SK-N-SH (cell line): ENCODE measurements around the gene SLC12A3. TPM values are rescaled to one million over a fixed set of nuclear protein-coding genes. Genes with fewer than 3 reads are reported as not detected.

Experiments used
- CTCF ChIA-PET: fragments of 300-600, 350-600 bp; formaldehyde crosslinking; extraction: SDS; loops from one replicate; lab custom pipeline; 2021; lab: Yijun Ruan, JAX
- POLR2A ChIA-PET: fragments of 350-600 bp; sonication (Branson Sonifier 250); formaldehyde crosslinking; extraction: SDS; loops from one replicate; lab custom pipeline; 2020; ENCODE audit warnings: antibody characterized with exemption, inconsistent platforms; lab: Yijun Ruan, JAX
- DNase-seq: peaks from one replicate; pipeline ENCODE4 v3.0.0; 2012
- H2AFZ ChIP-seq: fragments of 200-600 bp; sonication (generic); 2 replicates; pipeline ENCODE4 v1.8.1; 2016; ENCODE audit warnings: antibody characterized with exemption, mild to moderate bottlenecking, low read depth
- H3F3A ChIP-seq: fragments of 200-600 bp; sonication (generic); replicated peaks from 2 replicates; pipeline ENCODE3; 2016; ENCODE audit warnings: antibody characterized with exemption, mild to moderate bottlenecking; ENCODE audit not compliant: insufficient read depth
- H3K27ac ChIP-seq, 2 experiments: fragments of 200-500 bp in 1 of 2; fragments of 200-600 bp in 1 of 2; sonication (Bioruptor generic) in 1 of 2; sonication (generic), shearing (Covaris generic) in 1 of 2; 2 replicates each; pipeline versions ENCODE4 v1.5.1 to v1.6.1; 2014 to 2016; ENCODE audit warnings: low read depth in 2 of 2, inconsistent platforms in 1 of 2, low read length in 1 of 2, mild to moderate bottlenecking in 1 of 2, mixed read lengths in 1 of 2
- H3K27me3 ChIP-seq: fragments of 200-600 bp; sonication (generic), shearing (Covaris generic); 2 replicates; pipeline ENCODE4 v1.6.1; 2016; ENCODE audit warnings: mixed run types; ENCODE audit not compliant: insufficient read depth
- H3K36me3 ChIP-seq, 2 experiments: fragments of 200-500 bp in 1 of 2; fragments of 200-600 bp in 1 of 2; sonication (Bioruptor generic) in 1 of 2; sonication (generic) in 1 of 2; replicated peaks in 1 of 2; 2 replicates each; pipeline versions ENCODE3 to v1.5.1; 2014 to 2016; ENCODE audit warnings: low read length in 1 of 2, mild to moderate bottlenecking in 1 of 2; ENCODE audit not compliant: insufficient read depth in 2 of 2, control insufficient read depth in 1 of 2
- H3K4me1 ChIP-seq, 2 experiments: fragments of 200-500 bp in 1 of 2; fragments of 200-600 bp in 1 of 2; sonication (Bioruptor generic) in 1 of 2; sonication (generic), shearing (Covaris generic) in 1 of 2; 2 replicates each; pipeline versions ENCODE4 v1.5.1 to v1.6.1; 2014 to 2016; ENCODE audit warnings: low read depth in 1 of 2, low read length in 1 of 2, mixed run types in 1 of 2; ENCODE audit not compliant: insufficient read depth in 2 of 2, control insufficient read depth in 1 of 2
- H3K4me2 ChIP-seq: fragments of 200-600 bp; sonication (generic), shearing (Covaris generic); 2 replicates; pipeline ENCODE4 v1.6.1; 2017; ENCODE audit warnings: mixed run types
- H3K4me3 ChIP-seq, 2 experiments: fragments of 200-500 bp in 1 of 2; fragments of 200-600 bp in 1 of 2; sonication (Bioruptor generic) in 1 of 2; sonication (generic), shearing (Covaris generic) in 1 of 2; 2 replicates each; pipeline versions ENCODE4 v1.5.1 to v1.8.1; 2014 to 2016; ENCODE audit warnings: low read depth in 2 of 2, inconsistent platforms in 1 of 2, low read length in 1 of 2, mild to moderate bottlenecking in 1 of 2, mixed read lengths in 1 of 2, moderate library complexity in 1 of 2
- H3K79me2 ChIP-seq: fragments of 200-600 bp; sonication (generic); 2 replicates; pipeline ENCODE4 v1.8.1; 2017; ENCODE audit warnings: mild to moderate bottlenecking; ENCODE audit not compliant: insufficient read depth
- H3K9ac ChIP-seq: fragments of 200-600 bp; sonication (generic); 2 replicates; pipeline ENCODE4 v1.6.1; 2017; ENCODE audit warnings: mixed run types
- H3K9me2 ChIP-seq: fragments of 200-600 bp; sonication (generic); 2 replicates; pipeline ENCODE4 v1.6.1; 2017; ENCODE audit warnings: mixed run types
- H3K9me3 ChIP-seq: fragments of 200-600 bp; sonication (generic); 2 replicates; pipeline ENCODE4 v1.6.1; 2017; ENCODE audit warnings: mixed run types, mild to moderate bottlenecking, moderate library complexity
- H4K20me1 ChIP-seq: fragments of 200-600 bp; sonication (generic); 2 replicates; pipeline ENCODE4 v1.6.1; 2017; ENCODE audit warnings: mild to moderate bottlenecking, mixed run types; ENCODE audit not compliant: insufficient read depth
- EZH2phosphoT487 ChIP-seq: fragments of 200-600 bp; sonication (generic); IDR thresholded peaks from 2 replicates; pipeline ENCODE4 v1.6.1; 2017; ENCODE audit warnings: low read depth, mixed run types, mild to moderate bottlenecking, antibody characterized with exemption, moderate library complexity, borderline replicate concordance
- FOXM1 ChIP-seq: IDR thresholded peaks from 2 replicates; pipeline ENCODE4 v1.4.0; 2012; ENCODE audit warnings: low read depth, mild to moderate bottlenecking
- GABPA ChIP-seq: IDR thresholded peaks from 2 replicates; pipeline ENCODE4 v1.4.0; 2012; ENCODE audit warnings: low read depth, mild to moderate bottlenecking
- GATA2 ChIP-seq: sonication (generic); formaldehyde crosslinking; IDR thresholded peaks from 2 replicates; pipeline ENCODE4 v1.5.0; 2020; ENCODE audit warnings: mild to moderate bottlenecking, missing genetic modification reagents
- JUND ChIP-seq: IDR thresholded peaks from 2 replicates; pipeline ENCODE4 v1.4.0; 2012
- MXI1 ChIP-seq: IDR thresholded peaks from 2 replicates; pipeline ENCODE4 v1.6.1; 2012; ENCODE audit warnings: mild to moderate bottlenecking, low read depth, low read length, improper control_type of control experiment
- NFIC ChIP-seq: IDR thresholded peaks from 2 replicates; pipeline ENCODE4 v1.4.0; 2012; ENCODE audit warnings: borderline replicate concordance
- NRF1 ChIP-seq: IDR thresholded peaks from 2 replicates; pipeline ENCODE4 v1.6.1; 2012; ENCODE audit warnings: low read depth, mild to moderate bottlenecking, low read length
- POLR2AphosphoS5 ChIP-seq: IDR thresholded peaks from 2 replicates; pipeline ENCODE4 v1.6.1; 2012; ENCODE audit warnings: low read depth, low read length
- RAD21 ChIP-seq: IDR thresholded peaks from 2 replicates; pipeline ENCODE4 v1.6.1; 2012; ENCODE audit warnings: mild to moderate bottlenecking, low read length
- RCOR1 ChIP-seq: fragments of 150-350 bp; IDR thresholded peaks from 2 replicates; pipeline ENCODE4 v1.6.1; 2017; ENCODE audit warnings: antibody characterized with exemption, low read length
- RFX5 ChIP-seq: IDR thresholded peaks from 2 replicates; pipeline ENCODE4 v1.6.1; 2012; ENCODE audit warnings: mild to moderate bottlenecking, improper control_type of control experiment, low read length
- SIN3A ChIP-seq: IDR thresholded peaks from 2 replicates; pipeline ENCODE4 v1.6.1; 2012; ENCODE audit warnings: low read depth, mild to moderate bottlenecking, low read length, moderate library complexity, borderline replicate concordance
- SMC3 ChIP-seq: IDR thresholded peaks from 2 replicates; pipeline ENCODE4 v1.6.1; 2012; ENCODE audit warnings: low read depth, low read length, improper control_type of control experiment
- TAF1 ChIP-seq: IDR thresholded peaks from 2 replicates; pipeline ENCODE4 v1.6.1; 2012; ENCODE audit warnings: low read depth, mild to moderate bottlenecking, low read length, moderate library complexity, borderline replicate concordance
- TCF12 ChIP-seq: IDR thresholded peaks from 2 replicates; pipeline ENCODE4 v1.4.0; 2012
- WGBS: methylation state at CpG from one replicate; pipeline ENCODE4 v1.1.6; 2017; ENCODE audit warnings: low lambda C conversion rate; 5-methylcytosine and 5-hydroxymethylcytosine counted together
- polyA plus RNA-seq, 3 experiments: library from polyadenylated mRNA; depleted of rRNA; stranded (reverse); fragments of >200 nt; gene quantifications; 2 replicates each; pipeline ENCODE4 v1.2.3, GENCODE V29; 2012
- TF ChIP-seq, protein P1 (sequence below): IDR thresholded peaks from 2 replicates; pipeline ENCODE4 v1.4.0; 2012; ENCODE audit warnings: low read depth

Gene SLC12A3
- polyA plus RNA-seq, 1 of the 3 experiments (the other 2 are of a cell fraction), result not detected

DNA sequence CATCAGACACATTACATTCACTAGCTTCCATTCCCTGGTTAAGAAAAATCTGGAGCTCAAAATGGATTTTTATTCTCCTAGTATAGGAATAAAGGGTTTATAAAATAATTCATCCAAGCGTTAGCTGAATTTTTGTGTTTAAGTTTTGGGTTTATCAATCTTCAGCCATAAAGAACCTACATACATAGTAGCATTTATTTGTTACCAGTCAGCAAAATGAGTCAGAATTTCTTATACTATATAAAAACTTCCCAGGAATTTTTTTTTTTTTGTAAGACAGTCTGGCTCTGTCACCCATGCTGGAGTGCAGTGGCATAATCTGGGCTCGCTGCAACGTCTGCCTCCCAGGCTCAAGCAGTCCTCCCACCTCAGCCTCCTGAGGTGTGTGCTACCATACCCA, 40.2 kb upstream of the SLC12A3 start:
- Histone ChIP-seq H3F3A (no peaks in the 10 kb centered on the region), H3K9me2 (no peaks in the 10 kb centered on the region), H4K20me1 (no peaks in the 10 kb centered on the region), H3K36me3 (peaks cover 30 to 35% of the 10 kb centered on the region in 2 experiments), H3K4me1 (peaks cover 0 to 7% of the 10 kb centered on the region in 2 experiments; a peak in 1 of 4 replicates), H3K4me2 (no peak overlapping the region), H3K27me3 (no peaks in the 10 kb centered on the region)
- ChIA-PET POLR2A (no interaction called here), CTCF (interaction anchor here (0.9 to 1.0 kb wide), 2 partner anchors 10 to 22 kb away, joined by 3 read pairs; no protein-coding TSS in a partner anchor)
- TF ChIP-seq NRF1, result no peak
- TF ChIP-seq RFX5, result no peak
- TF ChIP-seq RCOR1, result no peak
- TF ChIP-seq RAD21, result no peak
- no peak for TF ChIP-seq NFIC
- TF ChIP-seq TCF12, result no peak
- TF ChIP-seq, all 33 proteins: peak for 0
- Histone ChIP-seq H3K79me2 (no peaks in the 10 kb centered on the region), H3K9me3 (no peaks in the 10 kb centered on the region), H3K9ac (no peak overlapping the region), H3K4me3 (no peak overlapping the region), H3K27ac (no peak overlapping the region), H2AFZ (no peak overlapping the region)
- no peak for DNase-seq
- WGBS, result 92% methylated on average over 3 of the region's 3 CpGs

DNA sequence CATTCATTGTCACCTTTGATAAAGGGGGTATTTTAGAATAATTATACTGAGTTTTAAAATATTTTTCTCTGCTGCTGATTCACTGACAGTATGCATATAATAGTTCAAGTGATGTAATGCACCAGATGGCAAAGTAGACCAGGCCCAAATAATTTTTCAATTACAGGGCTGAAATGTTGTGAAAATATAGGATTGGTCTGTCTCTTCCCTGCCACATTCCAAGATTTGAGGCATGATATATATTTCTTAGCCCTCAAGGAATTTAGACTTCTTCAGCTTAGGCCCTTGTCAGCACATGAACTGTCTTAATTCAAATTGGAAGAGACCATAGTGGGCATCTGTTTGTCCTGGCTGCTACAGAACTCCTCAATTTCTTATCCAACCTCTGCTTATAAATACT, 39.2 kb upstream of the SLC12A3 start:
- no peak overlapping the region for H2AFZ ChIP-seq
- H3K36me3 ChIP-seq, result peaks cover 33 to 37% of the 10 kb centered on the region in 2 experiments
- H4K20me1 ChIP-seq, result no peaks in the 10 kb centered on the region
- H3F3A ChIP-seq, result no peaks in the 10 kb centered on the region
- POLR2A ChIA-PET, result no interaction called here
- no peak overlapping the region for H3K4me2 ChIP-seq
- peaks cover 5 to 7% of the 10 kb centered on the region in 2 experiments; a peak in 2 of 4 replicates for H3K4me1 ChIP-seq
- DNase-seq, result no peak
- H3K9ac ChIP-seq, result no peak overlapping the region
- H3K4me3 ChIP-seq, result no peak overlapping the region
- no peaks in the 10 kb centered on the region for H3K27me3 ChIP-seq
- H3K27ac ChIP-seq, result no peak overlapping the region
- TF ChIP-seq SIN3A (no peak), TCF12 (peak; percentile 26; the same call in 1 of the 2 replicates)
- CTCF ChIA-PET, result interaction anchor here (1.2 kb wide), 1 partner anchor 26 kb away, joined by 4 read pairs; no protein-coding TSS in a partner anchor
- H3K79me2 ChIP-seq, result no peaks in the 10 kb centered on the region
- H3K9me3 ChIP-seq, result no peaks in the 10 kb centered on the region
- H3K9me2 ChIP-seq, result no peaks in the 10 kb centered on the region

DNA sequence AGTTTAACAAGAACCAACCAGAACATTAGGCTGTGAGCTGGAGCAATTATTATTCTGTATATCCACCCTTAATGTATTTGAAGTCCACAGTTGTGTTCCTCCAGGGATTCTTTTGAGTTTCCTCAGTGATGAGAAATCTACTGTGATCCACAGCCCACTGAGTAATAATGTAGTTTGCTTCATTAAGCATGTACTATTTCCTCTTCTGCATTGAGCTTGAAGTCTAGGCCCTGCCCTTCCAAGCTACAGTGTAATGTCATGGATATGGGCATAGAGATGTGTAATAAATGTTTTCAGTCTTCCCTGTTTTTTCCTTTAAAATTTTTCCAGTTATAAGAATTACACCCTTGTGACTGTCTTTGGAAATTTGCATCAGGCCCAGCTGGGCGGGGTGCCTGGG, 36.4 kb upstream of the SLC12A3 start:
- Histone ChIP-seq H2AFZ (no peak overlapping the region), H3K4me2 (no peak overlapping the region), H3K36me3 (peaks cover 26 to 44% of the 10 kb centered on the region in 2 experiments), H3K27me3 (no peaks in the 10 kb centered on the region), H3K4me3 (no peak overlapping the region), H3K4me1 (peaks cover 3 to 6% of the 10 kb centered on the region in 2 experiments; a peak in 2 of 4 replicates), H4K20me1 (no peaks in the 10 kb centered on the region), H3K9me2 (no peaks in the 10 kb centered on the region), H3K9ac (no peak overlapping the region), H3K27ac (no peak overlapping the region), H3K9me3 (no peaks in the 10 kb centered on the region), H3F3A (no peaks in the 10 kb centered on the region), H3K79me2 (no peaks in the 10 kb centered on the region)
- DNase-seq, result no peak
- TF ChIP-seq POLR2AphosphoS5 (no peak), NFIC (no peak), GABPA (no peak), NRF1 (no peak), JUND (no peak), SMC3 (no peak), MXI1 (no peak), TAF1 (no peak), RCOR1 (no peak), FOXM1 (no peak), RAD21 (no peak), EZH2phosphoT487 (no peak), TCF12 (no peak), GATA2 (no peak)
- TF ChIP-seq, protein P1, sequence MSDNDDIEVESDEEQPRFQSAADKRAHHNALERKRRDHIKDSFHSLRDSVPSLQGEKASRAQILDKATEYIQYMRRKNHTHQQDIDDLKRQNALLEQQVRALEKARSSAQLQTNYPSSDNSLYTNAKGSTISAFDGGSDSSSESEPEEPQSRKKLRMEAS, result no peak
- ChIA-PET POLR2A (no interaction called here), CTCF (interaction anchor here (1.8 kb wide), 1 partner anchor 14 kb away, joined by 4 read pairs; no protein-coding TSS in a partner anchor)
- 100% methylated on average over 1 of the region's 1 CpG for WGBS
